Uterus (tissue), 4 donors: ENCODE data around the gene CIAO3. TPM values are rescaled to one million over a fixed set of nuclear protein-coding genes. Genes with fewer than 3 reads are reported as not detected.

Experiments
- DNase-seq, 2 donors: peaks; one replicate each; pipeline ENCODE4 v3.0.0-alpha.2; 2019 to 2020
- H3K27ac ChIP-seq, 2 donors: fragments of 200-600 bp; sonication (generic); 1 replicate in 1 of 2; 2 replicates in 1 of 2; pipeline ENCODE4 v1.5.1; 2016 to 2018
- H3K27me3 ChIP-seq, 2 donors: fragments of 200-600 bp; sonication (generic); one replicate each; pipeline ENCODE4 v1.5.1; 2018 to 2019; ENCODE audit warnings: control low read depth in 1 of 2
- H3K36me3 ChIP-seq, 2 donors: fragments of 200-600 bp; sonication (generic); one replicate each; pipeline ENCODE4 v1.5.1; 2019; ENCODE audit warnings: control low read depth in 1 of 2
- H3K4me1 ChIP-seq, 2 donors: fragments of 200-600 bp; sonication (generic); one replicate each; pipeline ENCODE4 v1.5.1; 2018 to 2019; ENCODE audit warnings: control low read depth in 1 of 2
- H3K4me3 ChIP-seq, 2 donors: fragments of 200-600 bp; sonication (generic); 1 replicate in 1 of 2; 2 replicates in 1 of 2; pipeline ENCODE4 v1.5.1; 2018 to 2019; ENCODE audit warnings: mild to moderate bottlenecking in 1 of 2
- H3K9me3 ChIP-seq, 2 donors: fragments of 200-600 bp; sonication (generic); one replicate each; pipeline ENCODE4 v1.5.1; 2019; ENCODE audit warnings: control low read depth in 1 of 2
- CTCF ChIP-seq, 4 experiments: fragments of 200-600 bp in 2 of 4; fragments of 450-650 bp in 2 of 4; sonication (generic) in 2 of 4; IDR thresholded peaks; one replicate each; pipeline ENCODE4 v1.5.1; 2016 to 2019; ENCODE audit warnings: antibody characterized with exemption in 4 of 4, mild to moderate bottlenecking in 2 of 4, moderate library complexity in 1 of 4
- POLR2A ChIP-seq, 2 donors: fragments of 450-650 bp; IDR thresholded peaks; one replicate each; pipeline ENCODE4 v1.6.1; 2016; ENCODE audit warnings: antibody characterized with exemption in 2 of 2, mild to moderate bottlenecking in 1 of 2, moderate library complexity in 1 of 2
- intact Hi-C: fragments of 100-400 bp; cut with DNase I; formaldehyde crosslinking; loops from one replicate; pipeline ENCODE4 v1.15.1; 2023; ENCODE audit warnings: low total_unique reads
- total RNA-seq, 4 donors: library from RNA; depleted of rRNA in 3 of 4; stranded (reverse); fragments of >200 nt in 3 of 4; gene quantifications; one replicate each; pipeline versions ENCODE4 v1.1.0 to v1.2.4, GENCODE V29; 2014 to 2023
- donor health status: DM: yes; HTN: yes; CAD: no.

CIAO3 gene
- total RNA-seq, 4 donors from 2014 or later: 14.1 to 43.3 (median 25.0) TPM

- no peaks in the 10 kb centered on the region for H3K27me3 ChIP-seq
- intact Hi-C loops: no loop called here
- no peaks in the 10 kb centered on the region for H3K4me1 ChIP-seq
- TF ChIP-seq POLR2A (IDR thresholded peaks at IDR 0.05): no peak
- no peak for TF ChIP-seq CTCF (IDR thresholded peaks at IDR 0.05)
- H3K4me3 ChIP-seq: no peak overlapping the region
- H3K9me3 ChIP-seq: no peaks in the 10 kb centered on the region
- H3K36me3 ChIP-seq: no peaks in the 10 kb centered on the region
- H3K27ac ChIP-seq: no peak overlapping the region
- DNase-seq: no peak
These were observed 6.4 kb downstream of the CIAO3 start for GRCh38 chr16:734208-734980.

DNA sequence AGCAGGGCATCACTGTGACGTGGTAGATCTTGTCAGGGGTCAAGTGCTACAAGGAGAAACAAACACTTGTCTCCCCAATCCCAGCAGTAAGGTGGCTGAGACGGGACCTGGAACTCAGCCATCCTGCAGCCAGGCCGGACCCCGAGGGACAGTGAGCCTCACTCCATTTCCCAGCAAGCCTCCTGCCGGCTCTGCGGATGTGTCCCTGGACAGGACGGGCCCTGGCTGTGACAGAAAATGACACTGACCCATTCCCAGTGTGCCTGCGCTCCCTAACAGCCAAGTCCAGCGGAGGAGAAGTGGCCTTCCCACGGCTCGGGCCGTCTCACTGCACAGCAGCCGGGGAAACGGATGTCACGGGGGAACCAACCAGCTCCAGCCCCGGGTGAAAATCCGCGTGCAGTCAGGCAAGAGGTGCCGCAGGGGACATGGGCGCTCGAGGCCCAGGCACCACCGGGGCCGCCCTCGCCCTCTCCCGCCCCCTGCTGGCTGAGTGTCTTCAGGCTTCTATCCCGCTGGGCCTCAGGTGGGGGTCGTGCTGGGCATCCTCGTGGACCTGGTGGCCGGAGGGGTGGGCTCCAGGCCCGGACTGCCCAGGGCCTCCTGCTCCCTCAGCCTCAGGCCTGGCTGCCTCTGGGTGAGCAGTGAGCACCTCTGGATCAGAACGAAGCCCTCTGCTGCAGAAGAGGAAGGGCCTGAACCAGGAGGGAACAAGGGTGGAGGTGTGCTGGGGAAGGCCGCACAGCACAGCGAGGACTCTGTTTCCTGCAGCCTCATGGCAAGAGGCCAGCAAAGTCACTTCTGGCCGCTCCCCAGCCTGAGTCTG, 7.2 kb downstream of the CIAO3 start:
- TF ChIP-seq POLR2A (IDR thresholded peaks at IDR 0.05): no peak
- no peak for TF ChIP-seq CTCF (IDR thresholded peaks at IDR 0.05)
- Histone ChIP-seq H3K9me3 (no peaks in the 10 kb centered on the region), H3K27me3 (peaks cover 0 to 4% of the 10 kb centered on the region in 2 donors), H3K4me1 (no peaks in the 10 kb centered on the region), H3K27ac (no peak overlapping the region), H3K4me3 (no peak overlapping the region), H3K36me3 (no peaks in the 10 kb centered on the region)
- peak in 1 of 2 donors; percentile 17 for DNase-seq
- intact Hi-C loops: no loop called here

DNA sequence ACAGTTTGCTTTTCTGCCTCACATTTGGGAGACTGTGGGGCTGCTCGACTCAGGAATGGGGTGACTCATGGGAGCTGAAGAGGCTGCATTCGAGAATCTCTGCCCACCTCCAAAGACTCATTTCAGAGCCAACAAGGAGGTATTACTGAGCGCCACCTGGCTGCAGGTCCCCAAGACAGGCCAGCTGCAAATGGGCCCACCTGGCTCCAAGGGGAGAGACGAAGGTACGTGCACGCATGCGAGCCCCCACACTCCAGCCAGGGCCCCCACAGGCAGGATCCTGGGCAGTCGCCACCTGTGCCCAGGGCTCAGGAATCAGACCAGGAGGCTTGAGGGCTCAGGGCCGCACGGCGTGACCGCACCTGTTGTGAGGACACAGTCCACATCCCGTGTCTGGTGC, 7.9 kb downstream of the CIAO3 start:
- H3K4me1 ChIP-seq: peaks cover 0 to 2% of the 10 kb centered on the region in 2 donors

GRCh38 chr16:732332-732731, 8.5 kb downstream of the CIAO3 start:
- H3K27me3 ChIP-seq: peaks cover 0 to 16% of the 10 kb centered on the region in 2 donors
- no peak for TF ChIP-seq CTCF (IDR thresholded peaks at IDR 0.05)
- TF ChIP-seq POLR2A (IDR thresholded peaks at IDR 0.05): no peak

More for the DNA sequence above, 7.9 kb downstream of the CIAO3 start:
- intact Hi-C loops: no loop called here
- Histone ChIP-seq H3K27ac (no peak overlapping the region), H3K9me3 (no peaks in the 10 kb centered on the region), H3K36me3 (no peaks in the 10 kb centered on the region), H3K4me3 (no peak overlapping the region), H3K27me3 (peaks cover 0 to 10% of the 10 kb centered on the region in 2 donors)
- TF ChIP-seq POLR2A (IDR thresholded peaks at IDR 0.05) (no peak), CTCF (IDR thresholded peaks at IDR 0.05) (no peak)
- no peak for DNase-seq

More at GRCh38 chr16:732332-732731, 8.5 kb downstream of the CIAO3 start:
- no peak overlapping the region for H3K27ac ChIP-seq
- no peak for DNase-seq
- no peaks in the 10 kb centered on the region for H3K9me3 ChIP-seq
- no peaks in the 10 kb centered on the region for H3K36me3 ChIP-seq
- H3K4me3 ChIP-seq: no peak overlapping the region
- intact Hi-C loops: no loop called here
- peaks cover 0 to 8% of the 10 kb centered on the region in 2 donors for H3K4me1 ChIP-seq
